Stimulated activated CD8-positive, alpha-beta memory T cell treated with anti-CD3 and anti-CD28 coated beads, Interleukin-7, amount 100 ng/mL, for 1 hour (primary cell): ENCODE data around the gene BACH2.
A peak's percentile ranks its signal among the peaks of the same experiment; 100 is the strongest.
"Not testable (repeated sequence)": the region's sequence is repeated elsewhere in the genome, so short reads cannot be mapped to it uniquely, and the experiment has no call there.

Source experiments
- DNase-seq, 2 donors: peaks; one replicate each; pipeline ENCODE4 v3.0.0-alpha.2; 2020; ENCODE audit warnings: low read depth in 2 of 2

Gene BACH2

GRCh38 chr6:90296341-90297114 is at the start of gene BACH2:
Gene BACH2, minus strand, starts transcription at chr6:90296843. Its CDS starts 287,999 bp downstream, at chr6:90008844.
- DNase-seq = peak; percentile 86

- no peak for DNase-seq
Observed at GRCh38 chr6:90343576-90343975, 46.9 kb upstream of the BACH2 start.

- DNase-seq = no peak
Observed at GRCh38 chr6:90338409-90338808, 41.8 kb upstream of the BACH2 start.

- no peak for DNase-seq
Observed at GRCh38 chr6:90336388-90336947, 39.8 kb upstream of the BACH2 start.

- no peak for DNase-seq
Observed at GRCh38 chr6:90333928-90334327, 37.3 kb upstream of the BACH2 start.

- not testable (repeated sequence) for DNase-seq
Observed at GRCh38 chr6:90332978-90333543, 36.4 kb upstream of the BACH2 start.

- DNase-seq = no peak
Observed at GRCh38 chr6:90329386-90330077, 32.9 kb upstream of the BACH2 start.

- no peak for DNase-seq
Observed at GRCh38 chr6:90328004-90328403, 31.4 kb upstream of the BACH2 start.

GRCh38 chr6:90326404-90327057 is 29.9 kb upstream of the BACH2 start:
- no peak for DNase-seq

GRCh38 chr6:90323706-90324105 is 27.1 kb upstream of the BACH2 start:
- DNase-seq = no peak

- DNase-seq = no peak
Observed at GRCh38 chr6:90322976-90323474, 26.4 kb upstream of the BACH2 start.

- DNase-seq = no peak
Observed at GRCh38 chr6:90319979-90320685, 23.5 kb upstream of the BACH2 start.

- DNase-seq = no peak
Observed at GRCh38 chr6:90319044-90319443, 22.4 kb upstream of the BACH2 start.

- no peak for DNase-seq
Observed at GRCh38 chr6:90315986-90316385, 19.3 kb upstream of the BACH2 start.

GRCh38 chr6:90315354-90315950 is 18.8 kb upstream of the BACH2 start:
- no peak for DNase-seq

- no peak for DNase-seq
Observed at GRCh38 chr6:90314514-90314913, 17.9 kb upstream of the BACH2 start.

- DNase-seq = no peak
Observed at GRCh38 chr6:90311569-90311968, 14.9 kb upstream of the BACH2 start.

- no peak for DNase-seq
Observed at GRCh38 chr6:90305800-90306448, 9.3 kb upstream of the BACH2 start.

GRCh38 chr6:90304308-90304707 is 7.7 kb upstream of the BACH2 start:
- DNase-seq = no peak

GRCh38 chr6:90303039-90303438 is 6.4 kb upstream of the BACH2 start:
- DNase-seq = no peak
